B cell (primary cell): ENCODE results near the gene IPO4. TPM values are rescaled to one million over a fixed set of nuclear protein-coding genes. Genes with fewer than 3 reads are reported as not detected.

ENCODE experiments used
- ATAC-seq: fragments of 200-7000 bp; cut with Tn5 transposase; one replicate; pipeline ENCODE4 v1.10.0; 2021; ENCODE audit warnings: low read depth, mild to moderate bottlenecking, moderate number of reproducible peaks, moderate library complexity
- CTCF ChIA-PET: fragments of 350-600 bp; sonication (Branson Sonifier 250); formaldehyde crosslinking; loops from one replicate; lab custom pipeline; 2021; ENCODE audit warnings: antibody characterized with exemption, inconsistent platforms; lab: Charles Lee
- POLR2A ChIA-PET: fragments of 350-600 bp; sonication (Branson Sonifier 250); formaldehyde crosslinking; loops from one replicate; lab custom pipeline; 2021; ENCODE audit warnings: antibody characterized with exemption; lab: Charles Lee
- DNase-seq: peaks from one replicate; pipeline ENCODE4 v3.0.0; 2013
- H2AFZ ChIP-seq: 2 replicates; pipeline ENCODE4 v1.6.1; 2012; ENCODE audit warnings: mild to moderate bottlenecking, low read depth, low read length; ENCODE audit not compliant: insufficient read depth, poor library complexity, severe bottlenecking
- H3K27ac ChIP-seq, 2 donors: 1 replicate in 1 of 2; 2 replicates in 1 of 2; pipeline ENCODE4 v1.5.1; 2012 to 2013; ENCODE audit warnings: low read length in 2 of 2, mild to moderate bottlenecking in 2 of 2, moderate library complexity in 1 of 2
- H3K27me3 ChIP-seq, 4 experiments: fragments of 200-600 bp in 1 of 4; sonication (generic) in 1 of 4; replicated peaks in 1 of 4; 1 replicate in 2 of 4; 2 replicates in 2 of 4; pipeline versions ENCODE4 v1.6.1 to v1.7.0; 2013 to 2016; ENCODE audit warnings: low read length in 3 of 4, mild to moderate bottlenecking in 2 of 4, mixed read lengths in 1 of 4, moderate library complexity in 1 of 4; ENCODE audit not compliant: insufficient read depth in 4 of 4, control insufficient read depth in 3 of 4; ENCODE audit errors: control extremely low read depth in 1 of 4
- H3K36me3 ChIP-seq, 2 experiments: replicated peaks in 1 of 2; 1 replicate in 1 of 2; 2 replicates in 1 of 2; pipeline versions ENCODE4 v1.6.1 to v1.7.1; 2013; ENCODE audit warnings: low read length in 1 of 2; ENCODE audit not compliant: insufficient read depth in 2 of 2, control insufficient read depth in 1 of 2; ENCODE audit errors: control extremely low read depth in 1 of 2, extremely low read depth in 1 of 2
- H3K4me1 ChIP-seq, 2 donors: fragments of 200-600 bp in 1 of 2; sonication (generic) in 1 of 2; 1 replicate in 1 of 2; 2 replicates in 1 of 2; pipeline versions ENCODE4 v1.5.1 to v1.6.1; 2013 to 2017; ENCODE audit warnings: low read length in 2 of 2; ENCODE audit not compliant: control insufficient read depth in 2 of 2, insufficient read depth in 2 of 2
- H3K4me2 ChIP-seq: replicated peaks from 2 replicates; pipeline ENCODE3; 2012; ENCODE audit warnings: mild to moderate bottlenecking, low read depth, low read length; ENCODE audit not compliant: poor library complexity, severe bottlenecking
- H3K4me3 ChIP-seq, 5 experiments: fragments of 200-600 bp in 1 of 5; sonication (generic) in 1 of 5; 1 replicate in 3 of 5; 2 replicates in 2 of 5; pipeline versions ENCODE4 v1.5.1 to v1.7.0; 2011 to 2016; ENCODE audit warnings: low read length in 4 of 5, mild to moderate bottlenecking in 4 of 5, low read depth in 2 of 5, control low read depth in 1 of 5, moderate library complexity in 1 of 5; ENCODE audit not compliant: insufficient read depth in 1 of 5; ENCODE audit errors: control extremely low read depth in 1 of 5, extremely low read depth in 1 of 5
- H3K79me2 ChIP-seq: fragments of 200-600 bp; sonication (generic); one replicate; pipeline ENCODE4 v1.6.0; 2016; ENCODE audit warnings: low read length; ENCODE audit not compliant: control insufficient read depth, insufficient read depth
- H3K9ac ChIP-seq: fragments of 200-600 bp; sonication (generic); 2 replicates; pipeline ENCODE4 v1.6.1; 2017; ENCODE audit warnings: mild to moderate bottlenecking, low read length, moderate library complexity
- H3K9me3 ChIP-seq, 3 donors: one replicate each; pipeline versions ENCODE4 v1.6.1 to v1.7.1; 2013; ENCODE audit warnings: low read length in 2 of 3; ENCODE audit not compliant: control insufficient read depth in 2 of 3, insufficient read depth in 1 of 3; ENCODE audit errors: control extremely low read depth in 1 of 3
- H4K20me1 ChIP-seq: 2 replicates; pipeline ENCODE4 v1.6.0; 2012; ENCODE audit warnings: mild to moderate bottlenecking, low read length; ENCODE audit not compliant: insufficient read depth, control insufficient read depth, poor library complexity, severe bottlenecking
- H3K27ac Mint-ChIP-seq: one replicate; pipeline ENCODE4 v1.8.0; 2021; ENCODE audit warnings: mixed read lengths
- H3K27me3 Mint-ChIP-seq: one replicate; pipeline ENCODE4 v1.8.0; 2021; ENCODE audit warnings: mixed read lengths
- H3K4me1 Mint-ChIP-seq: one replicate; pipeline ENCODE4 v1.8.0; 2021; ENCODE audit warnings: mixed read lengths
- H3K4me3 Mint-ChIP-seq: one replicate; pipeline ENCODE4 v1.8.0; 2021; ENCODE audit warnings: mixed read lengths
- H3K9me3 Mint-ChIP-seq: one replicate; pipeline ENCODE4 v1.8.0; 2022; ENCODE audit warnings: mixed read lengths; ENCODE audit not compliant: insufficient read depth
- EZH2 ChIP-seq: IDR thresholded peaks from 2 replicates; pipeline ENCODE4 v1.6.1; 2012; ENCODE audit warnings: borderline replicate concordance, low read depth, mild to moderate bottlenecking, moderate library complexity, low read length; ENCODE audit not compliant: insufficient read depth, poor library complexity, severe bottlenecking
- WGBS: methylation state at CpG from one replicate; pipeline ENCODE4 v1.1.5; 2013; ENCODE audit warnings: missing lambda C conversion rate; ENCODE audit not compliant: insufficient coverage; 5-methylcytosine and 5-hydroxymethylcytosine counted together
- intact Hi-C: fragments of 100-400 bp; cut with micrococcal nuclease; formaldehyde crosslinking; loops from one replicate; pipeline ENCODE4 v1.10.0; 2022
- polyA plus RNA-seq: library from polyadenylated mRNA; depleted of rRNA; stranded (reverse); fragments of >200 nt; gene quantifications from 2 replicates; pipeline ENCODE4 v1.2.3, GENCODE V29; 2012
- total RNA-seq, 2 donors: library from RNA; stranded (reverse); fragments of 120-200 nt in 1 of 2; gene quantifications; 1 replicate in 1 of 2; 2 replicates in 1 of 2; pipeline versions ENCODE4 v1.2.3 to v1.2.4, GENCODE V29; 2013 to 2022
- TF ChIP-seq, protein P1 (sequence below): fragments of 200-600 bp; IDR thresholded peaks from one replicate; pipeline ENCODE4 v1.8.0; 2022; ENCODE audit warnings: antibody characterized with exemption, mild to moderate bottlenecking

Gene IPO4
- total and polyA plus RNA-seq, 2 donors (not counting 1 experiment from before 2014, with no cell fraction given), result 28.3 to 35.0 TPM

DNA sequence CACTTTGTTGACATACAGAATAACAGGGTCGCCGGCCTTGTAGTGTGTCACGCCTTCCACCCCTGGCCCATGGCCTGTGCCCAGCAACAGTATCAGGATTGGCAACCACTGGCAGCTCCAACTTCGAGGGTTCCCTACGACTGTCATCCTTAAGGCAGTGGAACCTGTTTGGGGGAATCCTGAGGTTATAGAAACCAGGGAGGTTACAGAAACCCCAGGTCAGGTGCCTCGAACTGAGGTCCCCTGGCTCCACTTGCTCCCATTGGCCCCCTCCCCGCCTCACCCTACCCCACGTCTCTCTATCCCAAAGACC, 6.2 kb upstream of the IPO4 start:
- Mint-ChIP-seq H3K27me3 (no peaks in the 10 kb centered on the region), H3K4me1 (peaks cover 50% of the 10 kb centered on the region), H3K9me3 (no peaks in the 10 kb centered on the region), H3K27ac (peak overlapping the region; percentile 99), H3K4me3 (peak overlapping the region; percentile 89)
- Histone ChIP-seq H3K4me2 (peak overlapping the region; percentile 91), H3K9me3 (no peaks in the 10 kb centered on the region), H3K36me3 (peaks cover 0 to 19% of the 10 kb centered on the region in 2 experiments), H3K4me1 (peaks cover 25 to 26% of the 10 kb centered on the region in 2 donors), H3K27ac (peak overlapping the region; percentile 98 to 99), H3K79me2 (peaks cover 65% of the 10 kb centered on the region), H3K4me3 (peak overlapping the region; percentile 17 to 99 (median 83)), H3K27me3 (no peaks in the 10 kb centered on the region), H2AFZ (peak overlapping the region; percentile 88), H4K20me1 (no peaks in the 10 kb centered on the region), H3K9ac (peak overlapping the region; percentile 97)
- no peak for DNase-seq
- TF ChIP-seq, protein P1, sequence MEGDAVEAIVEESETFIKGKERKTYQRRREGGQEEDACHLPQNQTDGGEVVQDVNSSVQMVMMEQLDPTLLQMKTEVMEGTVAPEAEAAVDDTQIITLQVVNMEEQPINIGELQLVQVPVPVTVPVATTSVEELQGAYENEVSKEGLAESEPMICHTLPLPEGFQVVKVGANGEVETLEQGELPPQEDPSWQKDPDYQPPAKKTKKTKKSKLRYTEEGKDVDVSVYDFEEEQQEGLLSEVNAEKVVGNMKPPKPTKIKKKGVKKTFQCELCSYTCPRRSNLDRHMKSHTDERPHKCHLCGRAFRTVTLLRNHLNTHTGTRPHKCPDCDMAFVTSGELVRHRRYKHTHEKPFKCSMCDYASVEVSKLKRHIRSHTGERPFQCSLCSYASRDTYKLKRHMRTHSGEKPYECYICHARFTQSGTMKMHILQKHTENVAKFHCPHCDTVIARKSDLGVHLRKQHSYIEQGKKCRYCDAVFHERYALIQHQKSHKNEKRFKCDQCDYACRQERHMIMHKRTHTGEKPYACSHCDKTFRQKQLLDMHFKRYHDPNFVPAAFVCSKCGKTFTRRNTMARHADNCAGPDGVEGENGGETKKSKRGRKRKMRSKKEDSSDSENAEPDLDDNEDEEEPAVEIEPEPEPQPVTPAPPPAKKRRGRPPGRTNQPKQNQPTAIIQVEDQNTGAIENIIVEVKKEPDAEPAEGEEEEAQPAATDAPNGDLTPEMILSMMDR, result no peak
- no peak for TF ChIP-seq EZH2
- no peak for ATAC-seq
- intact Hi-C loops, result loop anchor here (1.0 to 5.0 kb wide), 9 partner anchors 18 to 181 kb away; partner anchors contain the start of genes CHMP4A, DHRS1, EMC9 and GMPR2
- 65% methylated on average over 8 of the region's 8 CpGs for WGBS
- POLR2A ChIA-PET, result interaction anchor here (0.7 to 3.6 kb wide), 10 partner anchors 8 to 235 kb away, joined by 3 to 64 read pairs (median 9); partner anchors contain the start of genes CBLN3, CHMP4A, DCAF11 and EMC9
- CTCF ChIA-PET, result interaction anchor here (0.7 to 3.5 kb wide), 12 partner anchors 13 to 114 kb away, joined by 3 to 21 read pairs (median 4); partner anchors contain the start of genes CHMP4A, CIDEB, IRF9 and MDP1

DNA sequence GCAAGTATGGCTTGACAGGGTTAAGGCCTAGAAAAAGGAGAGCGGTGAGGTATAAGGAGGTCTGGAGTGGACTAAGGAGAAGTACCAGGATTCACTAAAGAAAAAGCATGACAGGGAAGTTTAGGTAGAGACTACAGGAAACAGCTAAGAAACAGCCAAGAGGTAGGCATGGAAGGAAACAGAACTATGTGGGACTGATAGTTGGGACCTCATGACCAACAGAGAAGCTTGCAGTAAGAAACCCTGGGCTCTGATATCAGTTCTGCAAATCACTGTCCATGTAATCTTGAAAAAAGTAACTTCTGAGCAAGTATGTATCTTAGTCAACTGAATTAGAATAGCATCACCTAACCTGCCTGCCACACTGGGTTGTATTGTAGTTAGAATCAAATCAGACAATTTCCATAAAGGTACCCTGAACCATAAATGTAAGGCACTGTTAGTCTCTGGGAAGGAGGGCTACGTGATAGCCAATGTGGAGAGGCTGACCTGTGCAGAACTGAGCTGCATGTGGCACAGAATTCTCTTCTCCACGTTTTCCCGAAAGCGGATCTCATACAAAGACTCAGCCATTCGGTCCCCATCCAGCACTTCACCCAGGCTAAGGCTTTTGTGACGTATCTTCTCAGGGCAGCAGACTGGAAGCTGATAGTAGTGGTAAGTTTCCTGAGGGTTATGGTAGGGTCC, 5.7 kb upstream of the IPO4 start:
- no peaks in the 10 kb centered on the region for H3K9me3 Mint-ChIP-seq
- Histone ChIP-seq H2AFZ (peak overlapping the region; percentile 88), H3K27ac (peak overlapping the region; percentile 98 to 99), H3K9ac (peak overlapping the region; percentile 97), H3K4me1 (peaks cover 25 to 26% of the 10 kb centered on the region in 2 donors), H3K79me2 (peaks cover 60% of the 10 kb centered on the region), H4K20me1 (no peaks in the 10 kb centered on the region), H3K4me2 (peak overlapping the region; percentile 91), H3K27me3 (no peaks in the 10 kb centered on the region), H3K36me3 (peaks cover 0 to 18% of the 10 kb centered on the region in 2 experiments), H3K9me3 (no peaks in the 10 kb centered on the region), H3K4me3 (peak overlapping the region; percentile 17 to 99 (median 83))
- ChIA-PET POLR2A (interaction anchor here (2.3 to 3.6 kb wide), 3 partner anchors 19 to 114 kb away, joined by 6 to 64 read pairs (median 16); partner anchors contain the start of genes CHMP4A, IRF9 and MDP1), CTCF (interaction anchor here (0.7 to 3.5 kb wide), 6 partner anchors 13 to 114 kb away, joined by 3 to 10 read pairs (median 4); partner anchors contain the start of genes CIDEB and MDP1)
- intact Hi-C loops, result loop anchor here (2.0 kb wide), 1 partner anchor 76 kb away; the partner anchor contains the start of gene RABGGTA
- H3K27me3 Mint-ChIP-seq, result no peaks in the 10 kb centered on the region
- DNase-seq, result no peak
- peak overlapping the region; percentile 89 for H3K4me3 Mint-ChIP-seq
- TF ChIP-seq, protein P1, result no peak
- TF ChIP-seq EZH2, result no peak
- H3K4me1 Mint-ChIP-seq, result peaks cover 50% of the 10 kb centered on the region
- no peak for ATAC-seq
- peak overlapping the region; percentile 99 for H3K27ac Mint-ChIP-seq
- 95% methylated on average over 7 of the region's 7 CpGs for WGBS
